ENCODE results near the gene LDB2.

Gene LDB2

DNA sequence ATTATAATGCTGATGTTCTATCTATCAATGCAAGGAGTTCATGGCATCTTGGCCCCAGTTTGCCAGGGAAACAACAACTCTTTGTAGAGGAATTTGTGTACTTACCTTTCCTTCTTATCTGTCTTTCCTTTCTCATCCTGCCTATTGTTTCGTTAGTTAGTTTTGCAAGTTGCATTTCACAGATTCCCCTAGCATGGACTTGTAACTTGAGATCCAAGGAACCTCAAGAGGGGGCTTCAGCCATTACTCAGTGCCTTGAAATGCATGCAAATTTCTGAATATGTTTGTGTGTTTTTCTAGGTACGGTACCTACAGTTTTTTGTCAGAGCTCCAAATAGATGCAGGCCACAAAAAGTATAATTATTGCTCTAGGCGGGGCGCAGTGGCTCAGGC, 203.6 kb downstream of the LDB2 start:
- H3K4me3 ChIP-seq (ENCODE audit: low read depth, low read length): no peak overlapping the region
- TF ChIP-seq MYC (IDR thresholded peaks at IDR 0.05; ENCODE audit: low read depth, low read length) (no peak), MAX (IDR thresholded peaks at IDR 0.05; ENCODE audit: low read depth, low read length) (no peak), POLR2A (IDR thresholded peaks at IDR 0.05; ENCODE audit: extremely low read depth, insufficient read length) (no peak)
- TF ChIP-seq, protein P1, sequence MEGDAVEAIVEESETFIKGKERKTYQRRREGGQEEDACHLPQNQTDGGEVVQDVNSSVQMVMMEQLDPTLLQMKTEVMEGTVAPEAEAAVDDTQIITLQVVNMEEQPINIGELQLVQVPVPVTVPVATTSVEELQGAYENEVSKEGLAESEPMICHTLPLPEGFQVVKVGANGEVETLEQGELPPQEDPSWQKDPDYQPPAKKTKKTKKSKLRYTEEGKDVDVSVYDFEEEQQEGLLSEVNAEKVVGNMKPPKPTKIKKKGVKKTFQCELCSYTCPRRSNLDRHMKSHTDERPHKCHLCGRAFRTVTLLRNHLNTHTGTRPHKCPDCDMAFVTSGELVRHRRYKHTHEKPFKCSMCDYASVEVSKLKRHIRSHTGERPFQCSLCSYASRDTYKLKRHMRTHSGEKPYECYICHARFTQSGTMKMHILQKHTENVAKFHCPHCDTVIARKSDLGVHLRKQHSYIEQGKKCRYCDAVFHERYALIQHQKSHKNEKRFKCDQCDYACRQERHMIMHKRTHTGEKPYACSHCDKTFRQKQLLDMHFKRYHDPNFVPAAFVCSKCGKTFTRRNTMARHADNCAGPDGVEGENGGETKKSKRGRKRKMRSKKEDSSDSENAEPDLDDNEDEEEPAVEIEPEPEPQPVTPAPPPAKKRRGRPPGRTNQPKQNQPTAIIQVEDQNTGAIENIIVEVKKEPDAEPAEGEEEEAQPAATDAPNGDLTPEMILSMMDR (IDR thresholded peaks at IDR 0.05; ENCODE audit: low read depth, low read length): no peak
- no peak for DNase-seq (ENCODE audit: low read depth)

DNA sequence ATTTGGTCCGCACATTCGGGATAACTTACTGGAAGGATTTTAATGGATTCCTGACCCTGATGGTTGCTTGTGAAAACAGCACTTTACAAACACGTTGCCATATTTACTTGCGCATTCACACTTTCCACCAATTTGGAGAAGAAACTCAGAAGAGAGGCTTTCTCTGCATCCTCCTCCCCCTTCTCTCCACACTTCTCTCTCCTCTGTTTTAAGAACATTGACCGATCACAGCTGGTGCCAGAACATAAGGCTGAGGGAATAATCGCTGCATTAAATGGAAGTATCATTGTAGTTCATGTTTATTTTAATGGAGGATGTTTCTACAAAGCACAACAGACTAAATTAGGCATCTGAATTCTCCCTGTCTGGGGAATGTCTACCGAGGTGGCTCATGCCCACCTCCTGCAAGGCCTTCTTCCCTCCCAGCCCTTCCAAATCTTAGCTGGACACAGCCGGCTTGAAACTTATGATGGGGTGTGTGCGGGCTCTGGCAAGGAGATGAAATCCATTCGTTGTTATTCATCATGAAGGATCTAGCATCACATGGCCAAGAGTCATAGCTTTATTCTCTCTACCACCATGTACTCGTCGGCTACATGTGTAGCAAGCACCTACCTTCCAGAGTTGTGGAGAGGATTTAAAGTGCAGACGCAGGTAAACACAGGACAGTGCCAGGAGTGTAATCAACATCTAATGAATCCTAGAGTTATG, 204.1 kb downstream of the LDB2 start:
- TF ChIP-seq MYC (IDR thresholded peaks at IDR 0.05; ENCODE audit: low read depth, low read length) (no peak), MAX (IDR thresholded peaks at IDR 0.05; ENCODE audit: low read depth, low read length) (no peak), POLR2A (IDR thresholded peaks at IDR 0.05; ENCODE audit: extremely low read depth, insufficient read length) (no peak)
- TF ChIP-seq, protein P1 (IDR thresholded peaks at IDR 0.05; ENCODE audit: low read depth, low read length): no peak
- no peak for DNase-seq (ENCODE audit: low read depth)
- H3K4me3 ChIP-seq (ENCODE audit: low read depth, low read length): no peak overlapping the region

- TF ChIP-seq MAX (IDR thresholded peaks at IDR 0.05; ENCODE audit: low read depth, low read length): no peak
- no peak for TF ChIP-seq MYC (IDR thresholded peaks at IDR 0.05; ENCODE audit: low read depth, low read length)
- DNase-seq (ENCODE audit: low read depth): no peak
- H3K4me3 ChIP-seq (ENCODE audit: low read depth, low read length): no peak overlapping the region
These were observed 204.8 kb downstream of the LDB2 start for GRCh38 chr4:16693641-16694040.

DNA sequence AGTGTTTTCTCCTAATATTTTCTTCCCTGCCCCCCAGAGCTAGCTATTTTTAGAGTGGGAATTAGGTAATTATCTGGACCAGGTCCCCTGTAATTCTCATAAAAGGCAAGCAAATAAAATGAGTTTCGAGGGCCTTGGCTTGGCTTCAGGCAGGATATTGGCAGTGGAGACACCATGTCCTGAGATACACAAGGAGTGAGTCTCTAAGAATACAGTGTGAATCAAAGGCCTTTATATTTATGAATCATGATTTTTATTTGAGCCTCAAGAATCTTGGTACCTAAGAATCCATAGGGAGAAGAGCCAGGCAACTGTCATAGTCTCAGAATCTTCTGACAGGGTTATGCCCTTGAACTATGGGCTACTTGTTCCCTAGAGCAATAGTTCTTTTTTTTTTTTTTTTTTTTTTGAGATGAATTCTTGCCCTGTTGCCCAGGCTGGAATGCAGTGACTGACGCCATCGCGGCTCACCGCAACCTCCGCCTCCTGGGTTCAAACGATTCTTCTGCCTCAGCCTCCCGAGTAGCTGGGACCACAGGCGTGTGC, 205.4 kb downstream of the LDB2 start:
- TF ChIP-seq POLR2A (IDR thresholded peaks at IDR 0.05; ENCODE audit: extremely low read depth, insufficient read length) (no peak), MYC (IDR thresholded peaks at IDR 0.05; ENCODE audit: low read depth, low read length) (no peak), MAX (IDR thresholded peaks at IDR 0.05; ENCODE audit: low read depth, low read length) (no peak)
- TF ChIP-seq, protein P1 (IDR thresholded peaks at IDR 0.05; ENCODE audit: low read depth, low read length): no peak
- no peak overlapping the region for H3K4me3 ChIP-seq (ENCODE audit: low read depth, low read length)
- no peak for DNase-seq (ENCODE audit: low read depth)

DNA sequence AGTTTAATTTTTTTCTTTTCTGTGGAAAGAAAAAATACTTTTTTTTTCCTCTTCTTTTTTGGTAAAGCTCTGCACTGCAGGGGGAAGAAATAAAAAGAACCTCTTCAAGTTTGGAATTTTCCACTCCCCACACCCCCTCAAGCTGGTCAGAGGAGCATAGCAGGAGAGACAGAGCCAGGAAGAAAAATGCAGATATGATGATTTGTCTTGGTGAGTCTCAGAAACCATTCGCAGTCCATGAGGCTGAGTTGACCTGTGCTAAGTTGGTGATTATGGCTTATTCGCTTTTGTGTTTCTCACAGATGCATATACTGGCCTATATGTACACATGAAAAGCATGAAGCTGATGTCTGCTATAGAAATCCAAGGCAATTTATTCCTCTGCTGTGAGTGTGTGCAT, 205.9 kb downstream of the LDB2 start:
- no peak for DNase-seq (ENCODE audit: low read depth)
- TF ChIP-seq MAX (IDR thresholded peaks at IDR 0.05; ENCODE audit: low read depth, low read length): no peak
- no peak for TF ChIP-seq POLR2A (IDR thresholded peaks at IDR 0.05; ENCODE audit: extremely low read depth, insufficient read length)
- no peak overlapping the region for H3K4me3 ChIP-seq (ENCODE audit: low read depth, low read length)

- TF ChIP-seq POLR2A (IDR thresholded peaks at IDR 0.05; ENCODE audit: extremely low read depth, insufficient read length): no peak
- TF ChIP-seq MYC (IDR thresholded peaks at IDR 0.05; ENCODE audit: low read depth, low read length): no peak
- TF ChIP-seq, protein P1 (IDR thresholded peaks at IDR 0.05; ENCODE audit: low read depth, low read length): no peak
- TF ChIP-seq MAX (IDR thresholded peaks at IDR 0.05; ENCODE audit: low read depth, low read length): no peak
- no peak overlapping the region for H3K4me3 ChIP-seq (ENCODE audit: low read depth, low read length)
- no peak for DNase-seq (ENCODE audit: low read depth)
These were observed 206.4 kb downstream of the LDB2 start for GRCh38 chr4:16692046-16692445.
